Activated naive CD4-positive, alpha-beta T cell treated with anti-CD3 and anti-CD28 coated beads, Interleukin-2, amount 50 U/mL, for 24 hours (primary cell): ENCODE measurements around the gene ASB14.

ENCODE experiments used
- H3K27ac Mint-ChIP-seq: one replicate; pipeline ENCODE4 v1.8.0; 2021; ENCODE audit warnings: mild to moderate bottlenecking, mixed read lengths
- H3K27me3 Mint-ChIP-seq: one replicate; pipeline ENCODE4 v1.8.0; 2021; ENCODE audit warnings: mixed read lengths
- H3K36me3 Mint-ChIP-seq: one replicate; pipeline ENCODE4 v1.8.0; 2021; ENCODE audit warnings: mixed read lengths
- H3K4me1 Mint-ChIP-seq: one replicate; pipeline ENCODE4 v1.8.0; 2021; ENCODE audit warnings: mixed read lengths
- H3K4me3 Mint-ChIP-seq: one replicate; pipeline ENCODE4 v1.8.0; 2021; ENCODE audit warnings: mild to moderate bottlenecking, mixed read lengths
- H3K9me3 Mint-ChIP-seq: one replicate; pipeline ENCODE4 v1.8.0; 2021; ENCODE audit warnings: mixed read lengths

ASB14 gene

DNA sequence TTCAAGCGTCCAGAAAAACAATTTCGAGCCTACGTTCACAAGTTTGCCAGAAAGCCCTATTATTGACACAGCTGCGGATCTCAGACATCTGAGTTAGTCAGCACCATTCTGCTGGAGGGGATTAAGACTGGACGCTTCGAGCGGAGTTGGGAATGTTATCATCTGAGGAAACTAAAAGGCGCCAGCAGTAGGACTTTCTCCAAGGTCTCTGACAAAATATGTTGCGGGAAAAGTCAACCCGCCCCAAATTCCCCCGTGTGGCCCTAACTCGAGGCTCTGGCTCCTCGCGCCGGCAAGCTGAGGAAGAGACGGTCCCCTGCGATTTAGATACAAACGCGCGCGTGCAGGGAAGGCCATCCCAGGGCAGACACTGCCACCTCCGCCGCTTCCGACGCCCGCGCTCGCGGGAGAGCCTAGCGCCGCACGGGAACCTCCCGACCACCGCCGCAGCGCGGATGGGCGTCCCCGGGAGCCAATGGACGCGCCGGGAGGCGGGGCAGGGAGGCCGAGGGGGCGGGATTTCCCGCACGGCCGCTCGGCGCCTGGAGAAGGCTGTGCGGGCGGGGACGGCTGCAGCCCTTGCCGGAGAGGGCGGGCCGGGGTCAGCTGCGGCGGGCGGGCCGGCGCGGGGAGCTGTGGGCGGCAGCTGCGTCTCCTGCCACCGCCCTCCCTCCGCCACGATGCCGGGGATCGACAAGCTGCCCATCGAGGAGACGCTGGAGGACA lies 65.1 kb downstream of the ASB14 start, which contains the start of gene APPL1:
APPL1 (plus strand) TSS at position 526 of the 726 bp plus-strand sequence; CDS start at position 681, 155 bp downstream.
- Mint-ChIP-seq H3K4me3 (peak within 1 kb of the TSS; percentile 91), H3K4me1 (peaks cover 29% of the 10 kb centered on the region), H3K36me3 (no peaks in the 10 kb centered on the region), H3K9me3 (no peaks in the 10 kb centered on the region), H3K27ac (peak within 1 kb of the TSS; percentile 81), H3K27me3 (no peaks in the 10 kb centered on the region)

DNA sequence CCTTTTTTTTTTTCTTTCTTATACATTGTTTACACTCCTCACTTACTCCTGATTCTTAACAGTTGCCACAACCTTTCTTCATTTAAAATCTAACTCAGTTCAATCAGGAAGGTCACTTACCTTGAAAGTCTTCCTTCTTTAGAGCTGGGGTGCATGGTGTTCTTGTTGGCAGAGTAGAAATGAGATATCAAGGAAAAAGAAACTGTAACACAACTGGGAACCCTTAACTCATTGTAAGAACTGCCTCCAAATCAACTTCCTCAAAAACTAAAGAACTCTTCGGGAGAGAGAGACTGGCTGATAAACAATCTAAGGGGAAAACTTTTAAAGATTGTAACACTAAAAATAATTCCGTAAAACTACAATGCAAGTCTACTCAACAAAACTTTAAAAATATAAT lies 66.3 kb downstream of the ASB14 start:
- Mint-ChIP-seq H3K4me3 (peak overlapping the region; percentile 56), H3K27ac (no peak overlapping the region), H3K27me3 (no peaks in the 10 kb centered on the region), H3K36me3 (no peaks in the 10 kb centered on the region), H3K4me1 (peaks cover 26% of the 10 kb centered on the region), H3K9me3 (no peaks in the 10 kb centered on the region)

DNA sequence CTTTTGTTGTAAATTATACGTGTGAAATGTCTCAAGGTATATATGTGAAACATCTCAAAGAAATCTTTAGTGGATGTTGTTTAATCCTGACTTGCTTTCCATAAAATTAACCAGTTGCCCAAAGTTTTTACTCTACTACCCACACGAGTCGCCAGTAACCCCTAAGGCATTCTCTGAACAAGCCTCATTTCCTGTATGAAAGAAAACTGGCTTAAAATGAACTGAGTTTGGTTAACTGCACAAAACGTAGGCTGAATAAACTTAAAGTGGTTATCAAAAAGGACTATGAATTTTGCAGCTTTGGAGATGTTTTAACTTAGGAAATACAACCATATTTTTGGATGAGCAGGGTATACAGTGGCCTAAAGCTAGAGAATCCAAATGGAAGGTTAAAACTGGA lies 67.6 kb downstream of the ASB14 start:
- Mint-ChIP-seq H3K4me3 (no peak overlapping the region), H3K27ac (no peak overlapping the region), H3K4me1 (peaks cover 20% of the 10 kb centered on the region), H3K27me3 (no peaks in the 10 kb centered on the region), H3K36me3 (no peaks in the 10 kb centered on the region), H3K9me3 (no peaks in the 10 kb centered on the region)

DNA sequence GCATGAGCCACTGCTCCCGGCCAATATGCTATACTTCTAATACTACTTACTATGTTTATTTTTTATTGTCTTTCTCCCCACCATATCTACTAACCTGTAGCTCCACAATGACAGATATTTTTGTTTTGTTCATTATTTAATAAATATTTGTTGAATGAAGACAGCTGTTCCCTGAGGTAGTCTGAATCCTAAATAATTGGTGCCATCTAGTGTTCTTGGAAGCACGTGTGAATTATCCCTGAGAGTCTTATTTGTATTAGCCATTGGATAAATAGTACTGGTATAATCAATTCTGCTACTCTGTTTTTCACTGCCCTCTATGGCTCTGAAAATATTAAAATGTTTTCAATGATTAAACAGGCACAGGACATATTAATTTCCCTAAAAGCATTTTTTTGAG lies 70.6 kb downstream of the ASB14 start:
- H3K4me1 Mint-ChIP-seq, result peaks cover 3% of the 10 kb centered on the region
- no peaks in the 10 kb centered on the region for H3K36me3 Mint-ChIP-seq
- no peaks in the 10 kb centered on the region for H3K27me3 Mint-ChIP-seq
- H3K27ac Mint-ChIP-seq, result no peak overlapping the region
- no peak overlapping the region for H3K4me3 Mint-ChIP-seq
- H3K9me3 Mint-ChIP-seq, result no peaks in the 10 kb centered on the region
